ENCODE measurements around the gene DNAH6. TPM values are rescaled to one million over a fixed set of nuclear protein-coding genes. Genes with fewer than 3 reads are reported as not detected.

DNAH6 gene
- polyA plus RNA-seq, 1 donor (not counting 4 experiments of a cell fraction or from before 2014, with no cell fraction given) = 0.05 TPM

GRCh38 chr2:84768840-84769239 lies 252.5 kb downstream of the DNAH6 start:
- FAIRE-seq (no peak), DNase-seq (ENCODE audit: low read depth, low spot score) (peak; percentile 1)
- no peak overlapping the region for H3K9ac ChIP-seq (ENCODE audit: control insufficient read depth, extremely low read depth, insufficient read depth, low read length)

GRCh38 chr2:84770280-84770679 lies 254.0 kb downstream of the DNAH6 start:
- no peaks in the 10 kb centered on the region for H3K9me3 ChIP-seq (ENCODE audit: control insufficient read depth, low read depth, low read length)
- dilution Hi-C loops (cut with MboI; ENCODE audit: extremely low pct_ligation_motif_present, low sequenced_read_pairs) = no loop called here
- no peaks in the 10 kb centered on the region for H3K27me3 ChIP-seq (ENCODE audit: control insufficient read depth, extremely low read depth, insufficient read depth, low read length)
- FAIRE-seq (no peak), DNase-seq (ENCODE audit: low read depth, low spot score) (no peak)
- H3K4me3 ChIP-seq (ENCODE audit: control insufficient read depth in 2 of 3, extremely low read depth in 1 of 3, insufficient read depth in 2 of 3, low read depth in 1 of 3, low read length in 3 of 3) = no peak overlapping the region
- H2AFZ ChIP-seq (ENCODE audit: control insufficient read depth, low read length) = no peak overlapping the region
- H3K27ac ChIP-seq (ENCODE audit: control insufficient read depth, insufficient read depth, low read length) = no peak overlapping the region
- H3K79me2 ChIP-seq (ENCODE audit: control insufficient read depth, insufficient read depth, low read length) = no peaks in the 10 kb centered on the region
- no peaks in the 10 kb centered on the region for H3K4me1 ChIP-seq (ENCODE audit: control insufficient read depth, extremely low read depth, insufficient read depth, low read length)
- TF ChIP-seq CTCF (optimal IDR thresholded peaks at IDR 0.05 in 1 of 3, IDR thresholded peaks at IDR 0.05 in 1 of 3, conservative IDR thresholded peaks at IDR 0.05 in 1 of 3; ENCODE audit: extremely low read depth in 1 of 3, insufficient read depth in 2 of 3, low read length in 3 of 3) (no peak), EZH2 (IDR thresholded peaks at IDR 0.05; ENCODE audit: low read length) (no peak)
- H3K9me1 ChIP-seq (ENCODE audit: control insufficient read depth, extremely low read depth, insufficient read depth, low read length) = no peaks in the 10 kb centered on the region
- no peaks in the 10 kb centered on the region for H4K20me1 ChIP-seq (ENCODE audit: control insufficient read depth, extremely low read depth, insufficient read depth, low read length)
- H3K4me2 ChIP-seq (ENCODE audit: control insufficient read depth, extremely low read depth, insufficient read depth, low read depth, low read length) = no peak overlapping the region
- no peak overlapping the region for H3K9ac ChIP-seq (ENCODE audit: control insufficient read depth, extremely low read depth, insufficient read depth, low read length)
- H3K36me3 ChIP-seq (ENCODE audit: control insufficient read depth in 2 of 2, extremely low read depth in 1 of 2, insufficient read depth in 2 of 2, low read length in 2 of 2) = no peaks in the 10 kb centered on the region

More at GRCh38 chr2:84768840-84769239, 252.5 kb downstream of the DNAH6 start:
- Histone ChIP-seq H3K79me2 (ENCODE audit: control insufficient read depth, insufficient read depth, low read length) (no peaks in the 10 kb centered on the region), H3K9me1 (ENCODE audit: control insufficient read depth, extremely low read depth, insufficient read depth, low read length) (no peaks in the 10 kb centered on the region), H4K20me1 (ENCODE audit: control insufficient read depth, extremely low read depth, insufficient read depth, low read length) (no peaks in the 10 kb centered on the region), H3K36me3 (ENCODE audit: control insufficient read depth in 2 of 2, extremely low read depth in 1 of 2, insufficient read depth in 2 of 2, low read length in 2 of 2) (no peaks in the 10 kb centered on the region), H2AFZ (ENCODE audit: control insufficient read depth, low read length) (no peak overlapping the region), H3K27me3 (ENCODE audit: control insufficient read depth, extremely low read depth, insufficient read depth, low read length) (no peaks in the 10 kb centered on the region), H3K4me2 (ENCODE audit: control insufficient read depth, extremely low read depth, insufficient read depth, low read depth, low read length) (no peak overlapping the region), H3K9me3 (ENCODE audit: control insufficient read depth, low read depth, low read length) (no peaks in the 10 kb centered on the region), H3K4me3 (ENCODE audit: control insufficient read depth in 2 of 3, extremely low read depth in 1 of 3, insufficient read depth in 2 of 3, low read depth in 1 of 3, low read length in 3 of 3) (no peak overlapping the region), H3K4me1 (ENCODE audit: control insufficient read depth, extremely low read depth, insufficient read depth, low read length) (no peaks in the 10 kb centered on the region), H3K27ac (ENCODE audit: control insufficient read depth, insufficient read depth, low read length) (no peak overlapping the region)
- TF ChIP-seq EZH2 (IDR thresholded peaks at IDR 0.05; ENCODE audit: low read length) (no peak), CTCF (optimal IDR thresholded peaks at IDR 0.05 in 1 of 3, IDR thresholded peaks at IDR 0.05 in 1 of 3, conservative IDR thresholded peaks at IDR 0.05 in 1 of 3; ENCODE audit: extremely low read depth in 1 of 3, insufficient read depth in 2 of 3, low read length in 3 of 3) (no peak)
- dilution Hi-C loops (cut with MboI; ENCODE audit: extremely low pct_ligation_motif_present, low sequenced_read_pairs) = no loop called here
